LNCaP clone FGC (cell line): ENCODE results near the gene DRC7.

Source experiments
- DNase-seq: peaks from one replicate; pipeline ENCODE4 v3.0.0-alpha.2; 2011; ENCODE audit warnings: low read depth
- H3K4me3 ChIP-seq: 2 replicates; pipeline ENCODE4 v1.5.1; 2011; ENCODE audit warnings: mild to moderate bottlenecking, low read depth, low read length, control low read depth
- TF ChIP-seq, protein P1 (sequence below): IDR thresholded peaks from 2 replicates; pipeline ENCODE4 v1.5.1; 2012; ENCODE audit warnings: mild to moderate bottlenecking; ENCODE audit not compliant: control insufficient read depth, insufficient read depth; ENCODE audit errors: extremely low read depth

Gene DRC7

DNA sequence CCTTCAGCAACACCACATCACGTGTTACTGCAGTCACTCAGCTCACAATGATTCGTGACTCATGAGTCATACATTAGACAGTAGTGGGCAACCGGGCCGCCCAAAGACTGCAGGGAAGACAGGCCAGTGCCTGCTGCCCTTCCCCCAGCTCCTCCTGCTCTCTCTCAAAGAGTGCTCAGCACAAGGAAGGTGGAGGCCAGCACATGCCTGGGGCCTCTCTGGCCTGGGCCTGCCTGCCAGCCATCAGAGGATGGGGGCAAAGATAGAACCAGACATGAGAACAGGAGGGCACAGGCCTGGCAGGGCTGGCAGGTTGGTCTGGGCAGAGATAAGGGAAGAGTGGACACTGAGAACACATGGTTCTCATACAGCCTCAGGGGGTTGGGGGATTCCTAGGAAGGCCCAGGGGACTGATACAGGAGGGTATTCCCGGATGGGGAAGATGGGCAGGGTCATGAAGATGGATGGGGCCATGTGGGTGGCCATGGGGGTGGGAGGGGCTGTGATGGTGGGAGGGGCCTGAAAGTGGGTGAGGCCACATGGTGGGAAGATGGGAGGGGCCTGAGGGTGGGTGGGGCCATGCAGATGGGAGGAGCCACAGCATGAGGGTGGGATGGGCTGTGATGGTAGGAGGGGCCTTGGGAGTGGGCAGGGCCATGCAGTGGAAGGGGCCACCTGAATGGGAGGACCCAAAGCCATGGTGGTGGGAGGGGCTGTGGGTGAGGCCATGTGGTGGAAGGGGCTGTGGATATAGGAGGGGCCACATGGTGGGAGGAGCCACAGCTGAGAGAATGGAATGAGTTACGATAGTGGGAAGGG lies 69.9 kb downstream of the DRC7 start:
- TF ChIP-seq, protein P1, sequence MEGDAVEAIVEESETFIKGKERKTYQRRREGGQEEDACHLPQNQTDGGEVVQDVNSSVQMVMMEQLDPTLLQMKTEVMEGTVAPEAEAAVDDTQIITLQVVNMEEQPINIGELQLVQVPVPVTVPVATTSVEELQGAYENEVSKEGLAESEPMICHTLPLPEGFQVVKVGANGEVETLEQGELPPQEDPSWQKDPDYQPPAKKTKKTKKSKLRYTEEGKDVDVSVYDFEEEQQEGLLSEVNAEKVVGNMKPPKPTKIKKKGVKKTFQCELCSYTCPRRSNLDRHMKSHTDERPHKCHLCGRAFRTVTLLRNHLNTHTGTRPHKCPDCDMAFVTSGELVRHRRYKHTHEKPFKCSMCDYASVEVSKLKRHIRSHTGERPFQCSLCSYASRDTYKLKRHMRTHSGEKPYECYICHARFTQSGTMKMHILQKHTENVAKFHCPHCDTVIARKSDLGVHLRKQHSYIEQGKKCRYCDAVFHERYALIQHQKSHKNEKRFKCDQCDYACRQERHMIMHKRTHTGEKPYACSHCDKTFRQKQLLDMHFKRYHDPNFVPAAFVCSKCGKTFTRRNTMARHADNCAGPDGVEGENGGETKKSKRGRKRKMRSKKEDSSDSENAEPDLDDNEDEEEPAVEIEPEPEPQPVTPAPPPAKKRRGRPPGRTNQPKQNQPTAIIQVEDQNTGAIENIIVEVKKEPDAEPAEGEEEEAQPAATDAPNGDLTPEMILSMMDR, result no peak
- H3K4me3 ChIP-seq, result no peak overlapping the region
- DNase-seq, result no peak

- TF ChIP-seq, protein P1, result no peak
- no peak for DNase-seq
- no peak overlapping the region for H3K4me3 ChIP-seq
Measured at GRCh38 chr16:57765160-57765728, 70.6 kb downstream of the DRC7 start.

DNA sequence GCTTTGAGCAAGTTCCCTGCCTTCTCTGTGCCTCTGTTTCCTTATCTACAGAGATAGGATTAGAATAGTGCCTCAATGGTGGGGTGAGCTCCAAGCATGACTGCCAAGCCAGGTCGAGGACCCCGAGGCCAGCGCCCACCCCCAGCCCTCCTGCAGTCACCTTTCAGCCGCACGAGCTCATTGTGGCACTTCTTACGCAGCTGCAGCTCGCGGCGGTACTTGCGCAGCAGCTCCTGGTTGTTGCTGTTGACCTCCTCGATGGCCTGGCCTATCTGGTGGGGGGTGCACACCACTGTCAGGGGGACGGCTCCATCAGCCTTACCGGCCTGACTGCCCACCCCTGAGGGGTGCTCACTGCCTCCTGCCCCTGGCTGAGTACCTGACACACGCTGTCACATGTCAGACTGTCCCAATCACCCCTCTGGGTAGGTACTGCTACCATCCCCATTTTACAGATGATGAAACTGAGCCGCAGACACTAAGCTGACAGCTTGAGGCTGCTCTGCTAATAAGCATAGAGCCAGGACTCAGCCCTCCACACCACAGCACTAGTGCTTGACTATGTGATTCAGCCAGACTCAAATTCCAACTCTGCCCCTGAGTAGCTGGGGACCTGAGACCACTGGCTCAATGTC lies 72.2 kb downstream of the DRC7 start:
- TF ChIP-seq, protein P1, result no peak
- H3K4me3 ChIP-seq, result no peak overlapping the region
- no peak for DNase-seq

- DNase-seq, result no peak
- TF ChIP-seq, protein P1, result no peak
- no peak overlapping the region for H3K4me3 ChIP-seq
Measured at GRCh38 chr16:57769541-57770145, 75.0 kb downstream of the DRC7 start.

GRCh38 chr16:57770361-57770760 lies 75.8 kb downstream of the DRC7 start:
- DNase-seq, result no peak
- H3K4me3 ChIP-seq, result no peak overlapping the region
- TF ChIP-seq, protein P1, result no peak

DNA sequence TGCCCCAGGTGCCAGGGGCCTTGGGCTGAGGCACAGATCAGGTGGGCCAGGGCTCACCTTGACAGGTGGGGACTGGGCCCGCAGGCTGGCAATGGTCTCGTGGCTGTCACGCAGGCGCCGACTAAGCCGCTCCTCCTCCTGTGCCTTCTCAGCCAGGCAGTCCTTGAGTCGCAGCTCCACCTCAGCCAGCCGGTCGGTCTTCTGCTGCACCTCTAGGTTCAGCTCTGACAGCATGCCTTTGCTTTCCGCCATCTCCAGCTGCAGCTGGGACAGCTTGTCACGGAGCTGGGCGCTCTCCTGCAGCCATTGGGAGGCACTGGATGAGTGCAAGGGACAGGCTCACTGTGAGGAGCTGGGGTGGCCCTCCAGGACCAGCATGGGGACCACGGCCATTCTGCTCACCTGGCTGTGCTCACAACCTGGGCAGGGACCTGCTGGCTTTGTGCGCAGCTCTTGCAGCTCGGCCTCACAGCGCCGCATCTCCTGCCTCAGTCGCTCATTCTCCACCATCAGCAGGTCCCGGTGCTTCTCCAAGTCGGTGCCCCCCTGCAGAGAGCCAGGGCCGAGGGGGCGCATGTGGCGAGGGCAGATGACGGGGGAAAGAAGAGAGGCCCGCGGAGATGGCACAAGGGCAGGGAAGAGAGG lies 76.7 kb downstream of the DRC7 start:
- TF ChIP-seq, protein P1, result no peak
- DNase-seq, result no peak
- no peak overlapping the region for H3K4me3 ChIP-seq
